Brain microvascular endothelial cell (primary cell): Measurements from ENCODE around the gene SPOCD1.
A peak's percentile ranks its signal among the peaks of the same experiment; 100 is the strongest.

Experiments
- DNase-seq: peaks from one replicate; pipeline ENCODE4 v3.0.0-alpha.2; 2020
- H3K27ac ChIP-seq: fragments of 250-450 bp; sonication (Bioruptor Pico); 2 replicates; pipeline ENCODE4 v1.5.1; 2020; ENCODE audit warnings: mild to moderate bottlenecking, moderate library complexity
- H3K27me3 ChIP-seq: fragments of 250-450 bp; sonication (Bioruptor Pico); replicated peaks from 2 replicates; pipeline ENCODE4 v1.5.1; 2020; ENCODE audit warnings: mild to moderate bottlenecking
- H3K36me3 ChIP-seq: fragments of 250-450 bp; sonication (Bioruptor Pico); replicated peaks from 2 replicates; pipeline ENCODE4 v1.5.1; 2020; ENCODE audit warnings: mild to moderate bottlenecking
- H3K4me3 ChIP-seq: 2 replicates; pipeline ENCODE4 v1.5.1; 2011; ENCODE audit warnings: low read depth, mild to moderate bottlenecking, control low read depth, low read length, moderate library complexity
- in situ Hi-C: cut with HindIII; loops from 2 replicates; pipeline ENCODE4 v1.10.0; 2017; ENCODE audit warnings: low sequenced_read_pairs, low pct_ligation_motif_present
- TF ChIP-seq, protein P1 (sequence below): IDR thresholded peaks from 2 replicates; pipeline ENCODE4 v1.5.1; 2011; ENCODE audit warnings: low read depth, mild to moderate bottlenecking, moderate library complexity, low read length, control low read depth, inconsistent platforms; ENCODE audit errors: missing control alignments

SPOCD1 gene

DNA sequence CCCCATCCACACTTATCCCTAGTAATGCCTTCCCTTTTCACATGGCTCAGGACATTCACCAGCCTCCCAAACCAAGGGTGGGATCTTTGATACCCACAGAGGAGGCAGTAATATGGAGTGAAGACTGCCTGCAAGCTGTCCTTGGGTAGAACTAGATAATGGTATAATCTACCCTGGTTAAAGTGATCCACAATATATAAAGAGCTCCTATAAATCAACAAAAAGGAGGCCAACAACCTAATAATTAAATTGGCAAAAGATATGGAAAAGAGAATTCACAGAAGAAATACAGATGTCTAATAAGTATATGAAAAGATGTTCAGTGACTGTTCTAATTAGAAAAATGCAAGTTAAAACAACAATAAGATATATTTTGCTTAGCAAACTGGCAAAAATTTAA is 30.7 kb upstream of the SPOCD1 start:
- Histone ChIP-seq H3K4me3 (no peak overlapping the region), H3K36me3 (no peaks in the 10 kb centered on the region), H3K27me3 (no peaks in the 10 kb centered on the region), H3K27ac (no peak overlapping the region)
- in situ Hi-C loops = no loop called here
- DNase-seq = no peak
- TF ChIP-seq, protein P1, sequence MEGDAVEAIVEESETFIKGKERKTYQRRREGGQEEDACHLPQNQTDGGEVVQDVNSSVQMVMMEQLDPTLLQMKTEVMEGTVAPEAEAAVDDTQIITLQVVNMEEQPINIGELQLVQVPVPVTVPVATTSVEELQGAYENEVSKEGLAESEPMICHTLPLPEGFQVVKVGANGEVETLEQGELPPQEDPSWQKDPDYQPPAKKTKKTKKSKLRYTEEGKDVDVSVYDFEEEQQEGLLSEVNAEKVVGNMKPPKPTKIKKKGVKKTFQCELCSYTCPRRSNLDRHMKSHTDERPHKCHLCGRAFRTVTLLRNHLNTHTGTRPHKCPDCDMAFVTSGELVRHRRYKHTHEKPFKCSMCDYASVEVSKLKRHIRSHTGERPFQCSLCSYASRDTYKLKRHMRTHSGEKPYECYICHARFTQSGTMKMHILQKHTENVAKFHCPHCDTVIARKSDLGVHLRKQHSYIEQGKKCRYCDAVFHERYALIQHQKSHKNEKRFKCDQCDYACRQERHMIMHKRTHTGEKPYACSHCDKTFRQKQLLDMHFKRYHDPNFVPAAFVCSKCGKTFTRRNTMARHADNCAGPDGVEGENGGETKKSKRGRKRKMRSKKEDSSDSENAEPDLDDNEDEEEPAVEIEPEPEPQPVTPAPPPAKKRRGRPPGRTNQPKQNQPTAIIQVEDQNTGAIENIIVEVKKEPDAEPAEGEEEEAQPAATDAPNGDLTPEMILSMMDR = no peak

DNA sequence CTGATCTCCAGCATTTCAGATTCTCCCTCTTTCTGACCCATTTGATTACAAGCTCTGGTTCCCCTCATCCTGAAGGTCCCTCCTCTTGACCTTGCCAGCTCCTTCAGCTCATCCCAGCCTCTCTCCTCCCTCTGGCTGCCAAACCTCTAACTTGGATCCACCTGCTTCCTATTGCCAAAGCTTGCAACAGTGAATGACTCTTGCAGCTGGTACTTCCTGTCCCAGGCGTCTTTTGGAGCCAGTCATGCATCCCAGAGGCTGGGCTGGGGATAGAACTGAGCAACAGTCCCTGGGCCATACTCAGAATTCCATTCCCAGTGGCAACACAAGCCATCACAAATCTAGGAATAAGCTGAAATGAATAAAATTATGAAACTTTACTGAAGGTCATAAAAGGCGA is 27.7 kb upstream of the SPOCD1 start:
- no peaks in the 10 kb centered on the region for H3K36me3 ChIP-seq
- H3K27ac ChIP-seq = no peak overlapping the region
- H3K27me3 ChIP-seq = no peaks in the 10 kb centered on the region
- TF ChIP-seq, protein P1 = no peak
- no peak overlapping the region for H3K4me3 ChIP-seq
- DNase-seq = peak; percentile 32
- in situ Hi-C loops = no loop called here

DNA sequence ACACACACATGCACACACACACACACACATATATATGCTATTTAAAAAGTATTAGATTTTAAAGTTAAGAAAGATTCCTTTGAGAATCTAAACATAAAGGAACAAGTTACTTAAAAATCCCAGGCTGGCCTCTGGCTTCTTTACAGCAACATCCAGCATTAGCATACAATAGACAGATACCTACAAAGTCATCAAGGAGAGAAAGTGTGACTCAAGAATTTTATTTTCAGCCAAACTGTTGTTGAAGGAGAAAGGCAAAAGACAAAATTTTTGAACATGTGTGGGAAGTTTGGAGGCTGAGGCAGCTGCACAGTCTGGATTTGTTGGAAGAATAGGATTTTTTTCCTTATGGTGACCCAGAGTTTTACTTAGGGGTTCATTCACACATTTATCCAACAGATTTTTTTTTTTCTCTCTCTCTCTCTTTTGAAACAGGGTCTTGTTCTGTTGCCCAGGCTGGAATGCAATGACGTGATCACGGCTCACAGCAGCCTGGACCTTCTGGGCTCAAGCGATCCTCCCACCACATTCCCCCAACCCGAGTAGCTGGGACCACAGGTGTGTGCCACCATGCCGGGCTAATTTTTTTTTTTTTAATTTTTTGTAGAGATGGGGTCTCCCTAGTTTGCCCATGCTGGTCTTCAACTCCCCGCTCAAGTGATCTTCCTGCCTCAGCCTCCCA is 24.0 kb upstream of the SPOCD1 start:
- DNase-seq = no peak
- in situ Hi-C loops = no loop called here
- H3K36me3 ChIP-seq = no peaks in the 10 kb centered on the region
- H3K4me3 ChIP-seq = no peak overlapping the region
- H3K27ac ChIP-seq = no peak overlapping the region
- H3K27me3 ChIP-seq = no peaks in the 10 kb centered on the region
- TF ChIP-seq, protein P1 = no peak

DNA sequence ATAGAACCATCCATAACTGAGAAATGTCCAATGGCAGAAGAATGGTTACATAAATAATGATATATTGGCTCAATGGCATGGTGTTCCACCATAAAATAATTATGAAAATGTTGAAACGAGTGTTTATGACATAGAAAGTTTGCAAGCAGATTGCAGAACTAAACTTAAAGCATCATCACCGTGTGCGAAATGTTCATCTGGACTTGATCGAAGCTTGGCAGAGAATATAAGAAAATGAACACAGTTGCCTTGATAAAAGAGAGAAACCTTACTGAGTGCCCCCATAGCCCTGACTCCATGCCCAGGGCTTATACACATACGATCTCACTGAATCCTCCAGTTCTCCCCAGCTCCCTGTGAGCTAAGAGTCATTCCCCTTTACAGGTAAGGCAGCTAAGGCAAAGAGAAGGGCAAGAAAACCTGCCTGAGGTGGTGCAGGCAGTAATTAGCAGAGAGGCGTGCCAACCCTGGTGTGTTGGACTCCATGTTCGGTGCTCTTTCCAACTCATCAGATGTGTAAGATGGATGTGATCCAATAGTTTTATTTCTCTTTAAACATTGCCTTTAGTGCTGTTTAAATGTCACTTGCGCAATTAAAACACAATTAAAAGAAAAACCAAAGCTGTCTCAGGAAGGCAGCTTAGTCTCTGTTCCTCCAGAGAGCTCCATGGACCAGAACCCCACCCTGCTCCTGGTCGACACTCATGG is 21.8 kb upstream of the SPOCD1 start:
- Histone ChIP-seq H3K4me3 (no peak overlapping the region), H3K27ac (no peak overlapping the region), H3K27me3 (no peaks in the 10 kb centered on the region), H3K36me3 (no peaks in the 10 kb centered on the region)
- TF ChIP-seq, protein P1 = no peak
- DNase-seq = no peak
- in situ Hi-C loops = no loop called here

DNA sequence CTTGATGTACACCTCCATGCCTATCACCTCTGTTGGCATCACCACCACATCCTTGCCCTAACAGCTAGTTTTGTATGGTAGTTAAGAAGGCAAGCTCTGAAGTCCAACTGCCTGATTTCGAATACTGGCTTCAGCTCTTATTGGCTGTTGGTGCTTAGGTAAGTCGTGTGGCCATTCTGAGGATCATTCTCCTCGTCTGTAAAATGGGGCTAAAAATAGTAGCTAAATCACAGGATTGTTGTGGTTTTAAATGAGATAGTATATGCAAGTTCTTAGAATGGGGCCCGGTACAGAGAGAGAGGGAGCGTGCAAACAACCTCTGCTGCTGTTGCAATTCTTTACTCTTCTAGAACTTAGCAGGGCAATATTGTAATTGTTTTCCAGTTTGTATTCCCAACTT is 20.8 kb upstream of the SPOCD1 start:
- DNase-seq = no peak
- in situ Hi-C loops = no loop called here
- TF ChIP-seq, protein P1 = no peak
- no peak overlapping the region for H3K4me3 ChIP-seq
- H3K36me3 ChIP-seq = no peaks in the 10 kb centered on the region
- H3K27ac ChIP-seq = no peak overlapping the region
- H3K27me3 ChIP-seq = no peaks in the 10 kb centered on the region
